K562 (cell line): Measurements from ENCODE around the gene ZFP62. TPM values are rescaled to one million over a fixed set of nuclear protein-coding genes. Genes with fewer than 3 reads are reported as not detected.

Experiments used
- ILF3 ChIP-seq: fragments of 450-650 bp; IDR thresholded peaks from 2 replicates; pipeline ENCODE4 v1.6.1; 2018; ENCODE audit warnings: antibody characterized with exemption, mild to moderate bottlenecking, moderate library complexity, borderline replicate concordance
- NBN ChIP-seq: fragments of 450-650 bp; IDR thresholded peaks from 2 replicates; pipeline ENCODE4 v1.6.1; 2016; ENCODE audit warnings: low read depth, mild to moderate bottlenecking
- NR1H2 ChIP-seq: sonication (generic); formaldehyde crosslinking; IDR thresholded peaks from 2 replicates; pipeline ENCODE4 v1.4.0; 2020; ENCODE audit warnings: mild to moderate bottlenecking, missing genetic modification reagents
- XRCC3 ChIP-seq: fragments of 450-650 bp; IDR thresholded peaks from 2 replicates; pipeline ENCODE4 v1.6.1; 2017; ENCODE audit warnings: mild to moderate bottlenecking, moderate library complexity
- polyA plus RNA-seq, 8 experiments: library from polyadenylated mRNA; depleted of rRNA in 4 of 8; stranded (reverse) in 5 of 8; unstranded in 3 of 8; fragments of >200 nt; fragmentation: Nextera tagmentation in 2 of 8; fragmentation: Illumina TruSeq in 1 of 8; extraction: Ambion mirVana in 2 of 8; extraction: Trizol in 1 of 8; gene quantifications; 2 replicates each; pipeline versions ENCODE4 v1.2.1 to v1.2.3, GENCODE V29; 2011 to 2014; ENCODE audit warnings: inconsistent platforms in 1 of 8, missing spikeins in 1 of 8
- total RNA-seq, 7 experiments: library from RNA; depleted of rRNA in 6 of 7; stranded (reverse); fragments of >200 nt in 6 of 7; fragmentation: Illumina TruSeq in 2 of 7; extraction: Trizol in 2 of 7; gene quantifications; 2 replicates each; pipeline versions ENCODE4 v1.2.1 to v1.2.3, GENCODE V29; 2011 to 2021; ENCODE audit warnings: low replicate concordance in 1 of 7
- TF ChIP-seq, protein P1 (sequence below): fragments of 450-650 bp; IDR thresholded peaks from 2 replicates; pipeline ENCODE4 v1.6.1; 2016; ENCODE audit warnings: mild to moderate bottlenecking, moderate library complexity
- TF ChIP-seq, protein P2 (sequence below): fragments of 250-450 bp; sonication (Bioruptor Pico); IDR thresholded peaks from 2 replicates; pipeline ENCODE4 v1.4.0; 2020
- TF ChIP-seq, protein P3 (sequence below): fragments of 250-450 bp; sonication (Bioruptor Pico); IDR thresholded peaks from 2 replicates; pipeline ENCODE4 v1.6.1; 2021; ENCODE audit warnings: mild to moderate bottlenecking
- TF ChIP-seq, protein P4 (sequence below): sonication (generic); formaldehyde crosslinking; IDR thresholded peaks from 2 replicates; pipeline ENCODE4 v1.8.0; 2022; ENCODE audit warnings: mild to moderate bottlenecking, low read depth, missing genetic modification reagents

ZFP62 gene
- total and polyA plus RNA-seq, 9 of the 15 experiments (the other 6 are each of a cell fraction or from before 2014, with no cell fraction given) = 12.2 to 37.5 (median 25.0) TPM

DNA sequence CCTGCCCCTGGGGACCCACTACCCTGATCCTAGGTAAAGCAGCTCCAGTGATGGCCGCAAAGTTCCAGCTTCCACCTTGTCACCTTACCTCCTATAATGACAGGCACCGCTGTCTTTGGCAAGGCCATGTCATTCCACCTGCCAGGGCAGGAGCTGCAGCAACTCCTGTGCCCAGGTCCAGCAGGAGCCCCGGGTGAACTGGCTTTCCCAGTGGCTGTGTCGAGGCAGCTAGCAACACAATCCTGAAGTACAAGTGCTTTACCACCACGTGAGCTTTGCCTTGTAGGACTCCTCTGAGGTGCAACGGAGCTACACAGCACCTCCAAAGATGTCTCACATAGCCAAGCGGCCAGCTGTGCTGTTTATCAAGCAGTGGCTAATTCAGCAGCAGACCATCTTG lies 37.7 kb downstream of the ZFP62 start (continued):
- TF ChIP-seq, protein P1, sequence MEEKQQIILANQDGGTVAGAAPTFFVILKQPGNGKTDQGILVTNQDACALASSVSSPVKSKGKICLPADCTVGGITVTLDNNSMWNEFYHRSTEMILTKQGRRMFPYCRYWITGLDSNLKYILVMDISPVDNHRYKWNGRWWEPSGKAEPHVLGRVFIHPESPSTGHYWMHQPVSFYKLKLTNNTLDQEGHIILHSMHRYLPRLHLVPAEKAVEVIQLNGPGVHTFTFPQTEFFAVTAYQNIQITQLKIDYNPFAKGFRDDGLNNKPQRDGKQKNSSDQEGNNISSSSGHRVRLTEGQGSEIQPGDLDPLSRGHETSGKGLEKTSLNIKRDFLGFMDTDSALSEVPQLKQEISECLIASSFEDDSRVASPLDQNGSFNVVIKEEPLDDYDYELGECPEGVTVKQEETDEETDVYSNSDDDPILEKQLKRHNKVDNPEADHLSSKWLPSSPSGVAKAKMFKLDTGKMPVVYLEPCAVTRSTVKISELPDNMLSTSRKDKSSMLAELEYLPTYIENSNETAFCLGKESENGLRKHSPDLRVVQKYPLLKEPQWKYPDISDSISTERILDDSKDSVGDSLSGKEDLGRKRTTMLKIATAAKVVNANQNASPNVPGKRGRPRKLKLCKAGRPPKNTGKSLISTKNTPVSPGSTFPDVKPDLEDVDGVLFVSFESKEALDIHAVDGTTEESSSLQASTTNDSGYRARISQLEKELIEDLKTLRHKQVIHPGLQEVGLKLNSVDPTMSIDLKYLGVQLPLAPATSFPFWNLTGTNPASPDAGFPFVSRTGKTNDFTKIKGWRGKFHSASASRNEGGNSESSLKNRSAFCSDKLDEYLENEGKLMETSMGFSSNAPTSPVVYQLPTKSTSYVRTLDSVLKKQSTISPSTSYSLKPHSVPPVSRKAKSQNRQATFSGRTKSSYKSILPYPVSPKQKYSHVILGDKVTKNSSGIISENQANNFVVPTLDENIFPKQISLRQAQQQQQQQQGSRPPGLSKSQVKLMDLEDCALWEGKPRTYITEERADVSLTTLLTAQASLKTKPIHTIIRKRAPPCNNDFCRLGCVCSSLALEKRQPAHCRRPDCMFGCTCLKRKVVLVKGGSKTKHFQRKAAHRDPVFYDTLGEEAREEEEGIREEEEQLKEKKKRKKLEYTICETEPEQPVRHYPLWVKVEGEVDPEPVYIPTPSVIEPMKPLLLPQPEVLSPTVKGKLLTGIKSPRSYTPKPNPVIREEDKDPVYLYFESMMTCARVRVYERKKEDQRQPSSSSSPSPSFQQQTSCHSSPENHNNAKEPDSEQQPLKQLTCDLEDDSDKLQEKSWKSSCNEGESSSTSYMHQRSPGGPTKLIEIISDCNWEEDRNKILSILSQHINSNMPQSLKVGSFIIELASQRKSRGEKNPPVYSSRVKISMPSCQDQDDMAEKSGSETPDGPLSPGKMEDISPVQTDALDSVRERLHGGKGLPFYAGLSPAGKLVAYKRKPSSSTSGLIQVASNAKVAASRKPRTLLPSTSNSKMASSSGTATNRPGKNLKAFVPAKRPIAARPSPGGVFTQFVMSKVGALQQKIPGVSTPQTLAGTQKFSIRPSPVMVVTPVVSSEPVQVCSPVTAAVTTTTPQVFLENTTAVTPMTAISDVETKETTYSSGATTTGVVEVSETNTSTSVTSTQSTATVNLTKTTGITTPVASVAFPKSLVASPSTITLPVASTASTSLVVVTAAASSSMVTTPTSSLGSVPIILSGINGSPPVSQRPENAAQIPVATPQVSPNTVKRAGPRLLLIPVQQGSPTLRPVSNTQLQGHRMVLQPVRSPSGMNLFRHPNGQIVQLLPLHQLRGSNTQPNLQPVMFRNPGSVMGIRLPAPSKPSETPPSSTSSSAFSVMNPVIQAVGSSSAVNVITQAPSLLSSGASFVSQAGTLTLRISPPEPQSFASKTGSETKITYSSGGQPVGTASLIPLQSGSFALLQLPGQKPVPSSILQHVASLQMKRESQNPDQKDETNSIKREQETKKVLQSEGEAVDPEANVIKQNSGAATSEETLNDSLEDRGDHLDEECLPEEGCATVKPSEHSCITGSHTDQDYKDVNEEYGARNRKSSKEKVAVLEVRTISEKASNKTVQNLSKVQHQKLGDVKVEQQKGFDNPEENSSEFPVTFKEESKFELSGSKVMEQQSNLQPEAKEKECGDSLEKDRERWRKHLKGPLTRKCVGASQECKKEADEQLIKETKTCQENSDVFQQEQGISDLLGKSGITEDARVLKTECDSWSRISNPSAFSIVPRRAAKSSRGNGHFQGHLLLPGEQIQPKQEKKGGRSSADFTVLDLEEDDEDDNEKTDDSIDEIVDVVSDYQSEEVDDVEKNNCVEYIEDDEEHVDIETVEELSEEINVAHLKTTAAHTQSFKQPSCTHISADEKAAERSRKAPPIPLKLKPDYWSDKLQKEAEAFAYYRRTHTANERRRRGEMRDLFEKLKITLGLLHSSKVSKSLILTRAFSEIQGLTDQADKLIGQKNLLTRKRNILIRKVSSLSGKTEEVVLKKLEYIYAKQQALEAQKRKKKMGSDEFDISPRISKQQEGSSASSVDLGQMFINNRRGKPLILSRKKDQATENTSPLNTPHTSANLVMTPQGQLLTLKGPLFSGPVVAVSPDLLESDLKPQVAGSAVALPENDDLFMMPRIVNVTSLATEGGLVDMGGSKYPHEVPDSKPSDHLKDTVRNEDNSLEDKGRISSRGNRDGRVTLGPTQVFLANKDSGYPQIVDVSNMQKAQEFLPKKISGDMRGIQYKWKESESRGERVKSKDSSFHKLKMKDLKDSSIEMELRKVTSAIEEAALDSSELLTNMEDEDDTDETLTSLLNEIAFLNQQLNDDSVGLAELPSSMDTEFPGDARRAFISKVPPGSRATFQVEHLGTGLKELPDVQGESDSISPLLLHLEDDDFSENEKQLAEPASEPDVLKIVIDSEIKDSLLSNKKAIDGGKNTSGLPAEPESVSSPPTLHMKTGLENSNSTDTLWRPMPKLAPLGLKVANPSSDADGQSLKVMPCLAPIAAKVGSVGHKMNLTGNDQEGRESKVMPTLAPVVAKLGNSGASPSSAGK = no peak
- no peak for TF ChIP-seq XRCC3
- no peak for TF ChIP-seq ILF3
- no peak for TF ChIP-seq NBN
- no peak for TF ChIP-seq NR1H2 (CRISPR knock-in tag)
- TF ChIP-seq, protein P2, sequence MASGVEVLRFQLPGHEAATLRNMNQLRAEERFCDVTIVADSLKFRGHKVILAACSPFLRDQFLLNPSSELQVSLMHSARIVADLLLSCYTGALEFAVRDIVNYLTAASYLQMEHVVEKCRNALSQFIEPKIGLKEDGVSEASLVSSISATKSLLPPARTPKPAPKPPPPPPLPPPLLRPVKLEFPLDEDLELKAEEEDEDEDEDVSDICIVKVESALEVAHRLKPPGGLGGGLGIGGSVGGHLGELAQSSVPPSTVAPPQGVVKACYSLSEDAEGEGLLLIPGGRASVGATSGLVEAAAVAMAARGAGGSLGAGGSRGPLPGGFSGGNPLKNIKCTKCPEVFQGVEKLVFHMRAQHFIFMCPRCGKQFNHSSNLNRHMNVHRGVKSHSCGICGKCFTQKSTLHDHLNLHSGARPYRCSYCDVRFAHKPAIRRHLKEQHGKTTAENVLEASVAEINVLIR (CRISPR knock-in tag) = no peak
- TF ChIP-seq, protein P3, sequence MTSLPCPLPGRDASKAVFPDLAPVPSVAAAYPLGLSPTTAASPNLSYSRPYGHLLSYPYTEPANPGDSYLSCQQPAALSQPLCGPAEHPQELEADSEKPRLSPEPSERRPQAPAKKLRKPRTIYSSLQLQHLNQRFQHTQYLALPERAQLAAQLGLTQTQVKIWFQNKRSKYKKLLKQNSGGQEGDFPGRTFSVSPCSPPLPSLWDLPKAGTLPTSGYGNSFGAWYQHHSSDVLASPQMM (CRISPR knock-in tag) = no peak
- TF ChIP-seq, protein P4, sequence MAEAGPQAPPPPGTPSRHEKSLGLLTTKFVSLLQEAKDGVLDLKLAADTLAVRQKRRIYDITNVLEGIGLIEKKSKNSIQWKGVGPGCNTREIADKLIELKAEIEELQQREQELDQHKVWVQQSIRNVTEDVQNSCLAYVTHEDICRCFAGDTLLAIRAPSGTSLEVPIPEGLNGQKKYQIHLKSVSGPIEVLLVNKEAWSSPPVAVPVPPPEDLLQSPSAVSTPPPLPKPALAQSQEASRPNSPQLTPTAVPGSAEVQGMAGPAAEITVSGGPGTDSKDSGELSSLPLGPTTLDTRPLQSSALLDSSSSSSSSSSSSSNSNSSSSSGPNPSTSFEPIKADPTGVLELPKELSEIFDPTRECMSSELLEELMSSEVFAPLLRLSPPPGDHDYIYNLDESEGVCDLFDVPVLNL (CRISPR knock-in tag) = no peak
